ENCODE measurements around the gene ELMO1.

ELMO1 gene

GRCh38 chr7:37111459-37111858, 337.2 kb downstream of the ELMO1 start:
- no peak for DNase-seq

GRCh38 chr7:37110660-37111424, 337.8 kb downstream of the ELMO1 start:
- no peak for DNase-seq

- peak; percentile 17 for DNase-seq
Observed at GRCh38 chr7:37109843-37110242, 338.8 kb downstream of the ELMO1 start.

GRCh38 chr7:37109016-37109683, 339.5 kb downstream of the ELMO1 start:
- peak; percentile 8 for DNase-seq

- DNase-seq: no peak
Observed at GRCh38 chr7:37108615-37109014, 340.0 kb downstream of the ELMO1 start.

GRCh38 chr7:37107047-37107750, 341.5 kb downstream of the ELMO1 start:
- no peak for DNase-seq

GRCh38 chr7:37105762-37106161, 342.9 kb downstream of the ELMO1 start:
- DNase-seq: no peak

- peak; percentile 96 for DNase-seq
Observed at GRCh38 chr7:37104822-37105518, 343.7 kb downstream of the ELMO1 start.

- no peak for DNase-seq
Observed at GRCh38 chr7:37102518-37103137, 346.0 kb downstream of the ELMO1 start.

GRCh38 chr7:37100735-37101331, 347.8 kb downstream of the ELMO1 start:
- no peak for DNase-seq

- peak; percentile 13 for DNase-seq
Observed at GRCh38 chr7:37098762-37099161, 349.9 kb downstream of the ELMO1 start.

- peak; percentile 49 for DNase-seq
Observed at GRCh38 chr7:37097983-37098382, 350.7 kb downstream of the ELMO1 start.

- peak; percentile 12 for DNase-seq
Observed at GRCh38 chr7:37097276-37097675, 351.4 kb downstream of the ELMO1 start.

- DNase-seq: no peak
Observed at GRCh38 chr7:37096341-37096740, 352.3 kb downstream of the ELMO1 start.

GRCh38 chr7:37095122-37095521, 353.5 kb downstream of the ELMO1 start:
- peak; percentile 76 for DNase-seq

GRCh38 chr7:37093257-37093656, 355.4 kb downstream of the ELMO1 start:
- no peak for DNase-seq

- no peak for DNase-seq
Observed at GRCh38 chr7:37092548-37092947, 356.1 kb downstream of the ELMO1 start.

GRCh38 chr7:37089972-37090371, 358.7 kb downstream of the ELMO1 start:
- DNase-seq: no peak

- no peak for DNase-seq
Observed at GRCh38 chr7:37085600-37085999, 363.1 kb downstream of the ELMO1 start.

- peak; percentile 11 for DNase-seq
Observed at GRCh38 chr7:37084303-37084702, 364.4 kb downstream of the ELMO1 start.

GRCh38 chr7:37083311-37084096, 365.2 kb downstream of the ELMO1 start:
- peak; percentile 49 for DNase-seq

Data from NCI-H69 (cell line).